ENCODE data around the gene GALNT12.

The GALNT12 gene

GRCh38 chr9:98807070-98807813, at the start of gene GALNT12:
TSS of gene GALNT12 (plus strand) at chr9:98807670. CDS start at chr9:98807699, 29 bp downstream.
- peak; percentile 45 to 50 for DNase-seq

GRCh38 chr9:98760231-98760630, 47.2 kb upstream of the GALNT12 start:
- no peak for DNase-seq

GRCh38 chr9:98763986-98764745, 43.3 kb upstream of the GALNT12 start:
- no peak for DNase-seq

GRCh38 chr9:98765256-98765655, 42.2 kb upstream of the GALNT12 start:
- no peak for DNase-seq

GRCh38 chr9:98766586-98766985, 40.9 kb upstream of the GALNT12 start:
- DNase-seq, result no peak

GRCh38 chr9:98767196-98767595, 40.3 kb upstream of the GALNT12 start:
- DNase-seq, result no peak

- no peak for DNase-seq
Measured at GRCh38 chr9:98767915-98768314, 39.6 kb upstream of the GALNT12 start.

GRCh38 chr9:98768344-98768743, 39.1 kb upstream of the GALNT12 start:
- DNase-seq, result no peak

- no peak for DNase-seq
Measured at GRCh38 chr9:98770717-98771116, 36.8 kb upstream of the GALNT12 start.

- DNase-seq, result no peak
Measured at GRCh38 chr9:98771209-98771874, 36.1 kb upstream of the GALNT12 start.

GRCh38 chr9:98772364-98773155, 34.9 kb upstream of the GALNT12 start:
- DNase-seq, result no peak

- DNase-seq, result no peak
Measured at GRCh38 chr9:98773721-98774120, 33.7 kb upstream of the GALNT12 start.

GRCh38 chr9:98774746-98775145, 32.7 kb upstream of the GALNT12 start:
- peak; percentile 13 to 19 for DNase-seq

- DNase-seq, result peak; percentile 31 to 50
Measured at GRCh38 chr9:98775831-98776441, 31.5 kb upstream of the GALNT12 start.

- no peak for DNase-seq
Measured at GRCh38 chr9:98777618-98778017, 29.9 kb upstream of the GALNT12 start.

GRCh38 chr9:98778251-98778650, 29.2 kb upstream of the GALNT12 start:
- no peak for DNase-seq

GRCh38 chr9:98778711-98779530, 28.5 kb upstream of the GALNT12 start:
- no peak for DNase-seq

GRCh38 chr9:98780059-98780749, 27.3 kb upstream of the GALNT12 start:
- no peak for DNase-seq

GRCh38 chr9:98781588-98782383, 25.7 kb upstream of the GALNT12 start:
- no peak for DNase-seq

All from CD4-positive, alpha-beta T cell treated with Interleukin-1 beta for 1 hour (primary cell).